Adrenal gland (tissue), 5 donors: ENCODE data around the gene EHD4.

Source experiments
- POLR2A ChIP-seq, 2 donors: fragments of 450-650 bp; IDR thresholded peaks; one replicate each; pipeline ENCODE4 v1.6.1; 2017; ENCODE audit warnings: antibody characterized with exemption in 2 of 2, mild to moderate bottlenecking in 2 of 2, moderate library complexity in 1 of 2
- TF ChIP-seq, protein P1 (sequence below), 6 experiments: fragments of 450-650 bp in 4 of 6; fragments of 200-600 bp in 2 of 6; sonication (generic) in 1 of 6; IDR thresholded peaks; 1 replicate in 5 of 6; 2 replicates in 1 of 6; pipeline versions ENCODE4 v1.5.1 to v1.8.0; 2016 to 2021; ENCODE audit warnings: antibody characterized with exemption in 6 of 6, mild to moderate bottlenecking in 2 of 6, moderate library complexity in 1 of 6
- donor health status: DM: no; HTN: no; CAD: no.

DNA sequence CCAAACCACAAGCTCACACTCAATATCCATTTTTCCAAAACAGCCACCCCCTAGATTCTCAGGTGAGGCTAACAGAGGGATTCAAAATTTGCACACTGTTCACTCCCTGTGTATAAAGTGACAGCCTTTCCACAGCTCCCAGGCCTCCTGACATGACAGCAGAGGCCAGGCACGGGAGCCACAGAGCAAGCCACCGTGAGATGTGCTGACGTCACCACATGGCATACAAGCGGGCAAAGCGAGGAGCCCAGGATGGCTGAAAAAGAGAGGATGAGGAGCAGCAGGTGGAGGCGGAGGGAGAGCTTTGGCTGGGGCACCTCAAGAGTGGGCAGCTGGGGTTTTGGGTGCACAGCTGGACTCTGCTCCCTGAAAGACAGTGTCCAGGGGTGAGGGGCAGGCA, 27.1 kb downstream of the EHD4 start:
- TF ChIP-seq, protein P1, sequence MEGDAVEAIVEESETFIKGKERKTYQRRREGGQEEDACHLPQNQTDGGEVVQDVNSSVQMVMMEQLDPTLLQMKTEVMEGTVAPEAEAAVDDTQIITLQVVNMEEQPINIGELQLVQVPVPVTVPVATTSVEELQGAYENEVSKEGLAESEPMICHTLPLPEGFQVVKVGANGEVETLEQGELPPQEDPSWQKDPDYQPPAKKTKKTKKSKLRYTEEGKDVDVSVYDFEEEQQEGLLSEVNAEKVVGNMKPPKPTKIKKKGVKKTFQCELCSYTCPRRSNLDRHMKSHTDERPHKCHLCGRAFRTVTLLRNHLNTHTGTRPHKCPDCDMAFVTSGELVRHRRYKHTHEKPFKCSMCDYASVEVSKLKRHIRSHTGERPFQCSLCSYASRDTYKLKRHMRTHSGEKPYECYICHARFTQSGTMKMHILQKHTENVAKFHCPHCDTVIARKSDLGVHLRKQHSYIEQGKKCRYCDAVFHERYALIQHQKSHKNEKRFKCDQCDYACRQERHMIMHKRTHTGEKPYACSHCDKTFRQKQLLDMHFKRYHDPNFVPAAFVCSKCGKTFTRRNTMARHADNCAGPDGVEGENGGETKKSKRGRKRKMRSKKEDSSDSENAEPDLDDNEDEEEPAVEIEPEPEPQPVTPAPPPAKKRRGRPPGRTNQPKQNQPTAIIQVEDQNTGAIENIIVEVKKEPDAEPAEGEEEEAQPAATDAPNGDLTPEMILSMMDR (IDR thresholded peaks at IDR 0.05) = no peak
- no peak for TF ChIP-seq POLR2A (IDR thresholded peaks at IDR 0.05)
